GM12878 (cell line): ENCODE results near the gene SLC6A16.

Source experiments
- ASH2L ChIP-seq: fragments of 300-600, 200-600 bp; sonication (generic); IDR thresholded peaks from 2 replicates; pipeline ENCODE4 v1.6.1; 2017; ENCODE audit warnings: low read depth, mild to moderate bottlenecking, borderline replicate concordance
- CBFB ChIP-seq: IDR thresholded peaks from 2 replicates; pipeline ENCODE4 v1.6.1; 2016; ENCODE audit warnings: antibody characterized with exemption, low read depth
- CTCF ChIP-seq, 3 experiments: IDR thresholded peaks in 2 of 3; conservative IDR thresholded peaks in 1 of 3; 2 replicates each; pipeline ENCODE4 v1.5.1; 2011; ENCODE audit warnings: low read depth in 3 of 3, low read length in 3 of 3, mild to moderate bottlenecking in 3 of 3, control low read depth in 2 of 3, moderate library complexity in 2 of 3, inconsistent platforms in 1 of 3, mixed read lengths in 1 of 3; ENCODE audit not compliant: control insufficient read depth in 2 of 3, insufficient read depth in 1 of 3; ENCODE audit errors: extremely low read depth in 1 of 3
- USF2 ChIP-seq: IDR thresholded peaks from 2 replicates; pipeline ENCODE4 v1.6.1; 2011; ENCODE audit warnings: low read depth, low read length, improper control_type of control experiment, borderline replicate concordance

GRCh38 chr19:49271080-49271753 is 53.8 kb downstream of the SLC6A16 start:
- TF ChIP-seq CTCF (IDR thresholded peaks at IDR 0.05 in 2 of 3, conservative IDR thresholded peaks at IDR 0.05 in 1 of 3; ENCODE audit: control insufficient read depth in 2 of 3, extremely low read depth in 1 of 3, insufficient read depth in 1 of 3, low read depth in 3 of 3, low read length in 3 of 3) (no peak), USF2 (no peak), CBFB (no peak), ASH2L (no peak)
